HepG2 (cell line): Measurements from ENCODE around the gene SMIM38. TPM values are rescaled to one million over a fixed set of nuclear protein-coding genes. Genes with fewer than 3 reads are reported as not detected.

Experiments
- ATAC-seq: fragments of 200-7000 bp; cut with Tn5 transposase; 3 replicates; pipeline ENCODE4 v1.9.1; 2020; ENCODE audit warnings: mild to moderate bottlenecking, moderate library complexity
- BruUV-seq: library from RNA; stranded (reverse); fragments of 400-500 nt; replicated peaks from 2 replicates; lab custom pipeline; 2021; lab: Mats Ljungman, UMichigan
- CTCF ChIA-PET: fragments of 300-600 bp; formaldehyde crosslinking; extraction: SDS; loops from one replicate; lab custom pipeline; 2021; ENCODE audit warnings: low total read pairs, inconsistent platforms, low intra/inter-chr PET ratio; lab: Yijun Ruan, JAX
- POLR2A ChIA-PET: fragments of 350-600 bp; sonication (Branson Sonifier 250); formaldehyde crosslinking; loops from one replicate; lab custom pipeline; 2020; ENCODE audit warnings: antibody characterized with exemption, inconsistent platforms; lab: Yijun Ruan, JAX
- DNase-seq: peaks from one replicate; pipeline ENCODE4 v3.0.0-alpha.2; 2015; ENCODE audit warnings: low spot score
- FAIRE-seq: peaks from 3 replicates; lab custom pipeline; 2011; peaks lifted over from hg19 to GRCh38; lab: Jason Lieb, UNC
- H2AFZ ChIP-seq: one replicate; pipeline ENCODE4 v1.6.1; 2011; ENCODE audit warnings: low read length, inconsistent platforms
- H3K27ac ChIP-seq: fragments of 300-600 bp; 3 replicates; pipeline ENCODE4 v1.8.0; 2011; ENCODE audit warnings: mixed run types, mild to moderate bottlenecking, mixed read lengths, low read length, inconsistent platforms; ENCODE audit not compliant: insufficient read depth; ENCODE audit errors: extremely low read length
- H3K27me3 ChIP-seq, 2 experiments: fragments of 200-600 bp in 1 of 2; 2 replicates in 1 of 2; 3 replicates in 1 of 2; pipeline versions ENCODE4 v1.6.0 to v1.8.0; 2011; ENCODE audit warnings: low read length in 2 of 2, mild to moderate bottlenecking in 2 of 2, moderate library complexity in 2 of 2, inconsistent platforms in 1 of 2; ENCODE audit not compliant: insufficient read depth in 2 of 2, control insufficient read depth in 1 of 2
- H3K36me3 ChIP-seq, 2 experiments: fragments of 200-600 bp in 1 of 2; replicated peaks in 1 of 2; 2 replicates in 1 of 2; 3 replicates in 1 of 2; pipeline versions ENCODE4 v1.5.1 to v1.8.0; 2011; ENCODE audit warnings: low read length in 2 of 2, inconsistent platforms in 1 of 2; ENCODE audit not compliant: insufficient read depth in 2 of 2, control insufficient read depth in 1 of 2
- H3K4me1 ChIP-seq: 2 replicates; pipeline ENCODE4 v1.5.1; 2012; ENCODE audit warnings: low read length, inconsistent platforms; ENCODE audit not compliant: insufficient read depth
- H3K4me2 ChIP-seq: 2 replicates; pipeline ENCODE4 v1.6.0; 2011; ENCODE audit warnings: low read depth, low read length, inconsistent platforms
- H3K4me3 ChIP-seq, 3 experiments: fragments of 200-600 bp in 1 of 3; sonication (generic), shearing (Covaris generic) in 1 of 3; replicated peaks in 1 of 3; 2 replicates each; pipeline ENCODE4 v1.5.1; 2011 to 2016; ENCODE audit warnings: low read length in 3 of 3, inconsistent platforms in 2 of 3, low read depth in 2 of 3, mild to moderate bottlenecking in 2 of 3, control low read depth in 1 of 3, mixed read lengths in 1 of 3; ENCODE audit not compliant: insufficient read depth in 1 of 3
- H3K79me2 ChIP-seq: one replicate; pipeline ENCODE4 v1.6.1; 2011; ENCODE audit warnings: low read length, inconsistent platforms; ENCODE audit not compliant: insufficient read depth
- H3K9ac ChIP-seq: 2 replicates; pipeline ENCODE4 v1.6.0; 2011; ENCODE audit warnings: mild to moderate bottlenecking, low read depth, low read length, inconsistent platforms; ENCODE audit not compliant: insufficient read depth
- H3K9me3 ChIP-seq: 2 replicates; pipeline ENCODE4 v1.5.1; 2012; ENCODE audit warnings: mild to moderate bottlenecking, low read length
- H4K20me1 ChIP-seq: 2 replicates; pipeline ENCODE4 v1.6.0; 2011; ENCODE audit warnings: inconsistent platforms, mild to moderate bottlenecking, low read length, moderate library complexity; ENCODE audit not compliant: insufficient read depth
- HOXA3 ChIP-seq: sonication (generic); formaldehyde crosslinking; IDR thresholded peaks from 2 replicates; pipeline ENCODE4 v1.5.0; 2020; ENCODE audit warnings: missing genetic modification reagents
- KLF11 ChIP-seq: IDR thresholded peaks from 2 replicates; pipeline ENCODE4 v1.6.1; 2016; ENCODE audit warnings: missing compliant biosample characterization
- NFYC ChIP-seq: IDR thresholded peaks from 2 replicates; pipeline ENCODE4 v1.6.1; 2016; ENCODE audit warnings: missing genetic modification reagents, missing compliant biosample characterization
- ZNF10 ChIP-seq: sonication (generic); formaldehyde crosslinking; IDR thresholded peaks from 2 replicates; pipeline ENCODE4 v1.4.0; 2020; ENCODE audit warnings: mild to moderate bottlenecking, low read depth, missing genetic modification reagents, borderline replicate concordance
- ZNF652 ChIP-seq: IDR thresholded peaks from 2 replicates; pipeline ENCODE4 v1.6.1; 2016; ENCODE audit warnings: low read depth, borderline replicate concordance
- WGBS: methylation state at CpG from one replicate; pipeline ENCODE4 v1.1.6; 2017; ENCODE audit warnings: low lambda C conversion rate; 5-methylcytosine and 5-hydroxymethylcytosine counted together
- in situ Hi-C: cut with HindIII; loops from 2 replicates; pipeline ENCODE4 v1.10.0; 2017; ENCODE audit warnings: low pct_unique_long_range_greater_than_20kb; ENCODE audit not compliant: extremely low pct_ligation_motif_present
- intact Hi-C: fragments of 100-400 bp; cut with micrococcal nuclease; formaldehyde crosslinking; loops from one replicate; pipeline ENCODE4 v1.10.0; 2022; ENCODE audit not compliant: unreplicated experiment
- polyA plus RNA-seq, 8 experiments: library from polyadenylated mRNA; depleted of rRNA in 3 of 8; stranded (reverse) in 7 of 8; unstranded in 1 of 8; fragments of >200 nt; fragmentation: Illumina TruSeq in 4 of 8; extraction: Trizol in 4 of 8; gene quantifications; 2 replicates each; pipeline versions ENCODE4 v1.2.1 to v1.2.3, GENCODE V29; 2011 to 2016; ENCODE audit warnings: low read depth in 4 of 8, missing spikeins in 1 of 8, mixed read lengths in 1 of 8; ENCODE audit not compliant: insufficient read depth in 1 of 8
- total RNA-seq, 5 experiments: library from RNA; depleted of rRNA; stranded (reverse); fragments of >200 nt; fragmentation: Illumina TruSeq; extraction: Trizol; gene quantifications; 2 replicates each; pipeline ENCODE4 v1.2.3, GENCODE V29; 2016; ENCODE audit warnings: low read depth in 1 of 5
- TF ChIP-seq, protein P1 (sequence below): fragments of 450-650 bp; IDR thresholded peaks from 2 replicates; pipeline ENCODE4 v1.6.1; 2016
- TF ChIP-seq, protein P2 (sequence below): sonication (generic); formaldehyde crosslinking; IDR thresholded peaks from 2 replicates; pipeline ENCODE4 v1.8.1; 2023; ENCODE audit warnings: mild to moderate bottlenecking, missing genetic modification reagents, borderline replicate concordance

Gene SMIM38
- total and polyA plus RNA-seq, 2 of the 13 experiments (the other 11 are each of a cell fraction or from before 2014, with no cell fraction given): 0.30 to 0.40 TPM

DNA sequence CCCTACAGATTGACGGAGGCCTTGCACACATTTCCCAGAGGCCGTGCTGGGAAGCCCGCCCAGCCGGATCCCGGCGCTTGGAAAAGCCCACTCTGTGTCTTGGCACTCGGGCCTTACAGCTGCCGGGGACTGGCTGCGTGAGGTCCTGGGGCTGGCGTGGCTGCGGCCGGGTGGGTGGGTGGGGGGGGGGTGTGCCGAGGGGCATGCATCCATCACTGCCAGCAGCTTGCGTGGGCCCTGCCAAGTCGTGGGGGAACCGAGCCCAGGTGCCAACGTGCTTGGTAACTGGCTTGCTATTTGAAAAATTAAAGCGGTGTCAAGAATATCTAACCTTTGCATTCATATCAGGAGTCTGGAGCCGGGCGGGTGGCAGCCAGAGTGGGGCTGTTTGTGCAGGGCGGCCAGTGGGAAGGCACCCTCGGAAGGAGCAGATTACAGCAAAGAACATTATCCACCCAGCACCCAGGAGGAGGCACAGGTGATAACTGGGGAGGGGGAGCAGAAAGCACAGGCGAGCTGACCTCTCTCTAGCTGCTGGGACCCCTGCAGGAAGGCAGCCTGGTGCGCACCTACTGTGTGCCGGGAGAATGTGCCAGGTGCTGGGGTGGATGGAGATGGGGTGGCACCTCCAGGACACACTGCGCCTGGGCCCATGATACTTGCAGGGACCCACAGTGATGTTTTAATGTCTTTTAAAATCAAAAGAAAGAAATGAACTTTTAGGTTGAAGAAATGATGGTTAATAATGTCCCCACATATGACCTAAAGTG, 28.5 kb upstream of the SMIM38 start (continued):
- TF ChIP-seq ZNF652 (CRISPR knock-in tag) (no peak), HOXA3 (CRISPR knock-in tag) (no peak), KLF11 (CRISPR knock-in tag) (no peak), ZNF10 (CRISPR knock-in tag) (no peak), NFYC (CRISPR knock-in tag) (no peak)

DNA sequence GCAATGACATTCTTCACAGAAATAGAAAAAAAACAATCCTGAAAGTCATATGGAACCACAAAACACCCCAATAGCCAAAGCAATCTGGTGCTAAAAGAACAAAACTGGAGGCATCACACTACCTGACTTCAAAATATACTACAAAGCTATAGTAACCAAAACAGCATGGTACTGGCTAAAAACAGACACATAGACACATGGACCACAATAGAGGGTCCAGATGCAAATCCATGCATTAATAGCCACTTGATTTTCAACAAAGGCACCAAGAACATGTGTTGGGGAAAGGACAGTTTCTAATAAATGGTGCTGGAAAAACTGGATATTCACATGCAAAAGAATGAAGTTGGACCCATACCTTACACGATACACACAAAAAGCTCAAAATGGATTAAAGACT, 27.9 kb upstream of the SMIM38 start:
- FAIRE-seq (no peak), ATAC-seq (no peak), DNase-seq (no peak)
- TF ChIP-seq, protein P1, sequence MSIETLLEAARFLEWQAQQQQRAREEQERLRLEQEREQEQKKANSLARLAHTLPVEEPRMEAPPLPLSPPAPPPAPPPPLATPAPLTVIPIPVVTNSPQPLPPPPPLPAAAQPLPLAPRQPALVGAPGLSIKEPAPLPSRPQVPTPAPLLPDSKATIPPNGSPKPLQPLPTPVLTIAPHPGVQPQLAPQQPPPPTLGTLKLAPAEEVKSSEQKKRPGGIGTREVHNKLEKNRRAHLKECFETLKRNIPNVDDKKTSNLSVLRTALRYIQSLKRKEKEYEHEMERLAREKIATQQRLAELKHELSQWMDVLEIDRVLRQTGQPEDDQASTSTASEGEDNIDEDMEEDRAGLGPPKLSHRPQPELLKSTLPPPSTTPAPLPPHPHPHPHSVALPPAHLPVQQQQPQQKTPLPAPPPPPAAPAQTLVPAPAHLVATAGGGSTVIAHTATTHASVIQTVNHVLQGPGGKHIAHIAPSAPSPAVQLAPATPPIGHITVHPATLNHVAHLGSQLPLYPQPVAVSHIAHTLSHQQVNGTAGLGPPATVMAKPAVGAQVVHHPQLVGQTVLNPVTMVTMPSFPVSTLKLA: peak; percentile 78
- TF ChIP-seq, protein P2, sequence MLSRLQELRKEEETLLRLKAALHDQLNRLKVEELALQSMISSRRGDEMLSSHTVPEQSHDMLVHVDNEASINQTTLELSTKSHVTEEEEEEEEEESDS (CRISPR knock-in tag): no peak
- H3K36me3 ChIP-seq: no peaks in the 10 kb centered on the region
- no peak overlapping the region for H3K27ac ChIP-seq
- ChIA-PET POLR2A (no interaction called here), CTCF (no interaction called here)
- H3K9me3 ChIP-seq: no peaks in the 10 kb centered on the region
- no peak overlapping the region for H3K4me3 ChIP-seq
- H4K20me1 ChIP-seq: no peaks in the 10 kb centered on the region; the same call in 1 of the 2 replicates
- no peak overlapping the region for H3K4me2 ChIP-seq
- peaks cover 21% of the 10 kb centered on the region for H3K4me1 ChIP-seq
- H3K27me3 ChIP-seq: no peaks in the 10 kb centered on the region
- no peak overlapping the region for H3K9ac ChIP-seq
- no TSS peak for BruUV-seq
- 83% methylated on average over 1 of the region's 1 CpG for WGBS
- in situ Hi-C loops: loop anchor here (10.0 kb wide), 1 partner anchor 167 kb away; the partner anchor contains the start of gene MYEOV
- intact Hi-C loops: no loop called here
- no peaks in the 10 kb centered on the region for H3K79me2 ChIP-seq
- no peak overlapping the region for H2AFZ ChIP-seq
